Left lung (tissue), 10 donors: ENCODE results near the gene IWS1. TPM values are rescaled to one million over a fixed set of nuclear protein-coding genes. Genes with fewer than 3 reads are reported as not detected.

Experiments
- ATAC-seq: fragments of 200-7000 bp; cut with Tn5 transposase; one replicate; pipeline ENCODE4 v1.9.1; 2020; ENCODE audit warnings: moderate library complexity
- DNase-seq, 4 donors: peaks; one replicate each; pipeline ENCODE4 v3.0.0-alpha.2; 2013 to 2020
- H3K27ac ChIP-seq, 2 donors: fragments of 200-600 bp; sonication (generic) in 1 of 2; one replicate each; pipeline versions ENCODE4 v1.5.0 to v1.8.0; 2020 to 2021
- H3K27me3 ChIP-seq, 2 donors: fragments of 200-600 bp; sonication (generic) in 1 of 2; one replicate each; pipeline versions ENCODE4 v1.5.0 to v1.8.0; 2020 to 2021
- H3K36me3 ChIP-seq, 2 donors: fragments of 200-600 bp; sonication (generic) in 1 of 2; one replicate each; pipeline versions ENCODE4 v1.5.0 to v1.8.0; 2020 to 2021
- H3K4me1 ChIP-seq, 2 donors: fragments of 200-600 bp; one replicate each; pipeline ENCODE4 v1.8.0; 2021
- H3K4me3 ChIP-seq, 2 donors: fragments of 200-600 bp; sonication (generic) in 1 of 2; one replicate each; pipeline versions ENCODE4 v1.5.0 to v1.8.0; 2020 to 2021; ENCODE audit warnings: mild to moderate bottlenecking in 1 of 2
- H3K9me3 ChIP-seq, 2 donors: fragments of 200-600 bp; sonication (generic) in 1 of 2; one replicate each; pipeline versions ENCODE4 v1.5.0 to v1.8.0; 2020 to 2021
- intact Hi-C, 2 donors: fragments of 100-400 bp; cut with DNase I; formaldehyde crosslinking; loops; one replicate each; pipeline versions ENCODE4 v1.11.2 to v1.14.2; 2022
- polyA plus RNA-seq, 6 donors: library from polyadenylated mRNA; unstranded; fragments of 120-200 nt; gene quantifications; one replicate each; pipeline ENCODE4 v1.2.1, GENCODE V29; 2013; ENCODE audit not compliant: insufficient read length in 6 of 6
- total RNA-seq, 2 donors: library from RNA; stranded (reverse); fragmentation: NEBNext Ultra II Directional; extraction: Animal tissue kit (Norgen Biotek cat#: 25700); gene quantifications; one replicate each; pipeline ENCODE4 v1.2.1, GENCODE V29; 2021
- TF ChIP-seq, protein P1 (sequence below), 2 donors: fragments of 200-600 bp; sonication (generic) in 1 of 2; IDR thresholded peaks; one replicate each; pipeline versions ENCODE4 v1.5.0 to v1.8.0; 2021; ENCODE audit warnings: antibody characterized with exemption in 2 of 2
- donor health status: DM: no; HTN: yes; CAD: no.
- donor health status: DM: no; HTN: no; CAD: no.

Gene IWS1
- total and polyA plus RNA-seq, 8 donors = 37.2 to 72.9 (median 67.5) TPM

DNA sequence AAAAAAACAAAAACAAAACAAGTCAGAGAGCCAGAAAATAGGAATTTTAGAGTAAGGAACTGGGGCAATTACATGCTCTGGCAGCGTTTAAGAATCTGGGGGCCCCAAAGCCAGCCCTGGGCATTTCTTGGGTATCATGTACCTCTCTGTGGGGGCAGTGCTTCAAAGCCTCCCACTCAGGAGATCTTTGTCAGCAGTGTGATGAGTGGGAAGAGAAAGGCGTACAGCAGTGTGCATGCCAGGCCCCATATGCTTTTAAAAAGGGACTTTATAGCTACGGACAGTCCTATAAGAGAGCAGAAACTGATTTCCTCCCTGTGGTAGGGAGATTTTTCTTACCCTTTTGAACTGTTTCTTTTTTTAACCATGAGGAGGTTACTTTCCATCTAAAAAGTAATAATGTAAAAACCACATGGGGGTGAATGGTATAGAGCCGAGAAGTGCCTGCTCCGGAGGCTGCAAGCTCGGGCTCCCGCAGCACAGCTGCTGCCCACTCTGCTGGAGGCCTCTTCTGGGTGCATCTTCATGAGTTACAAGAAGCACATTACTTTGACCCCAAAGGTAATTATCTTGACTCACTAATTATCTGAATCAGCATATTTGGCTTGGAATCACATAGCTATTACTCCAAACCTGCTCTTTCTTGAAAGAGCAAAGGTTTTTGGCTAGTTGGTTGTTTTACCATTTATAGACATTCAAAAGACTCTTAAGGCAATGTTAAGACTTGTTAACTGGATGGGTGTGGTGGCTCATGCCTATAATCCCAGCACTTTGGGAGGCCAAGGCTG is 61.6 kb downstream of the IWS1 start:
- TF ChIP-seq, protein P1, sequence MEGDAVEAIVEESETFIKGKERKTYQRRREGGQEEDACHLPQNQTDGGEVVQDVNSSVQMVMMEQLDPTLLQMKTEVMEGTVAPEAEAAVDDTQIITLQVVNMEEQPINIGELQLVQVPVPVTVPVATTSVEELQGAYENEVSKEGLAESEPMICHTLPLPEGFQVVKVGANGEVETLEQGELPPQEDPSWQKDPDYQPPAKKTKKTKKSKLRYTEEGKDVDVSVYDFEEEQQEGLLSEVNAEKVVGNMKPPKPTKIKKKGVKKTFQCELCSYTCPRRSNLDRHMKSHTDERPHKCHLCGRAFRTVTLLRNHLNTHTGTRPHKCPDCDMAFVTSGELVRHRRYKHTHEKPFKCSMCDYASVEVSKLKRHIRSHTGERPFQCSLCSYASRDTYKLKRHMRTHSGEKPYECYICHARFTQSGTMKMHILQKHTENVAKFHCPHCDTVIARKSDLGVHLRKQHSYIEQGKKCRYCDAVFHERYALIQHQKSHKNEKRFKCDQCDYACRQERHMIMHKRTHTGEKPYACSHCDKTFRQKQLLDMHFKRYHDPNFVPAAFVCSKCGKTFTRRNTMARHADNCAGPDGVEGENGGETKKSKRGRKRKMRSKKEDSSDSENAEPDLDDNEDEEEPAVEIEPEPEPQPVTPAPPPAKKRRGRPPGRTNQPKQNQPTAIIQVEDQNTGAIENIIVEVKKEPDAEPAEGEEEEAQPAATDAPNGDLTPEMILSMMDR (IDR thresholded peaks at IDR 0.05) = no peak
- DNase-seq = no peak
- intact Hi-C loops = no loop called here

DNA sequence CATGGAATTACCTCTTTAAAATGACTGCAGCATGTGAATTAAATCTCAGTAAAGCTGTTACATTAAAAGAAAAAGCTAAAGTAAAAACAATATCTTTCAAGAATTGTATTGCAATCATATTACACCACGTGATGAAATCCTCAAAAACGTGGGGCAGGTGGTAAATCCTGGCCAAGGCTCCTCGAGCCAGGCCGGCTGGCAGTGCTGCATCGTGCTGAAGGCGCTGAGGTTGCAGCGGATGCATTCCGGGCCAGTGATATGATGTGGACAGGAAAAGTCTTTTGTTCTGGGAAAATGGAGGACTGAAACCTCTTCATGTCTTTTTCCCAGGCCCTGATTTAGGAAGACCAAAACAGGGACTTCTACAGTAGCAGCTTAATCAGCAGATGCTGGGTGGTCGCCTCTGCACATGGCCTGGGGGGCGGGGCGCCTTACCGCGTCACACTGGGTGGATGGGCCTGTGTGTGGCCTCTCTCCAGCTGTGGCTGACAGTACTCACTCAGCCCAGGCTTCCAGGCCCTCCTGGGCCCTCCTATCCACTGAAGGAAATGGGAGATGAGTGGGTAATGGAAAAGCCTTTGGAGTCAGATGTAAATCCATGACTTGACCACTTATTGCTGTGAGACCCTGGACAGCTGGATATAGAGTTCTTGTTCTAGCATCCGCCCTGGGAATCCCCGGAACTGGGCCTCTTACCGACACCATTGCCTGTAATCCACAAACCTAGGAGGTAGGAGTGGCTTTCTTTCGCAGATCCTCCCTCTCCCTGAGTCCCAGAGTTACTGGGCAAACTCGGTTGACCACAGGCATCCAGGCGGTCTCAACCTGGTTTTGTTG is 62.9 kb downstream of the IWS1 start:
- intact Hi-C loops = no loop called here
- H3K9me3 ChIP-seq = no peaks in the 10 kb centered on the region
- peak; percentile 15 for ATAC-seq
- no peak overlapping the region for H3K27ac ChIP-seq
- TF ChIP-seq, protein P1 (IDR thresholded peaks at IDR 0.05) = no peak
- peaks cover 0 to 24% of the 10 kb centered on the region in 2 donors for H3K36me3 ChIP-seq
- no peaks in the 10 kb centered on the region for H3K27me3 ChIP-seq
- no peaks in the 10 kb centered on the region for H3K4me1 ChIP-seq
- DNase-seq = peak in 2 of 4 donors; percentile 18 to 25
- H3K4me3 ChIP-seq = no peak overlapping the region

More for the DNA sequence above, 61.6 kb downstream of the IWS1 start:
- no peaks in the 10 kb centered on the region for H3K9me3 ChIP-seq
- H3K4me3 ChIP-seq = no peak overlapping the region
- no peaks in the 10 kb centered on the region for H3K27me3 ChIP-seq
- ATAC-seq = no peak
- no peak overlapping the region for H3K27ac ChIP-seq
- no peaks in the 10 kb centered on the region for H3K4me1 ChIP-seq
- peaks cover 0 to 37% of the 10 kb centered on the region in 2 donors for H3K36me3 ChIP-seq

DNA sequence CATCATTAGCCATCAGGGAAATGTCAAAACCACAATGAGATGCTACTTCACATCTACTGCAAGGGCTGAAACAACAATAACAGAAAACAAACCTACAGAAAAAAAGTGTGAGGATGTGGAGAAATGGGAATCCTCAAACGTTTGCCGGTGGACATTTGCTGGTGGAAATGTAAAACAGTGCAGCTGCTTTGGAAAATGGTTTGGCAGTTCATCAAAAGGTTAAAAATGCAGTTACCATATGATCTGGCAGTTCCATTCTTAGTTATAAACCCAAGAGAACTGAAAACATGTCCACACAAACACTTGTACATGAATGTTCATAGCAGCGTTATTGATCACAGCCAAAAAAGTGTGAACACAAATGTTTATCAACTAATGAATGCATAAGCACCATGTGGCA is 63.8 kb downstream of the IWS1 start:
- Histone ChIP-seq H3K4me3 (no peak overlapping the region), H3K4me1 (no peaks in the 10 kb centered on the region), H3K9me3 (no peaks in the 10 kb centered on the region), H3K36me3 (peaks cover 0 to 15% of the 10 kb centered on the region in 2 donors), H3K27ac (no peak overlapping the region), H3K27me3 (no peaks in the 10 kb centered on the region)
- intact Hi-C loops = no loop called here
- TF ChIP-seq, protein P1 (IDR thresholded peaks at IDR 0.05) = no peak
- DNase-seq (no peak), ATAC-seq (no peak)

DNA sequence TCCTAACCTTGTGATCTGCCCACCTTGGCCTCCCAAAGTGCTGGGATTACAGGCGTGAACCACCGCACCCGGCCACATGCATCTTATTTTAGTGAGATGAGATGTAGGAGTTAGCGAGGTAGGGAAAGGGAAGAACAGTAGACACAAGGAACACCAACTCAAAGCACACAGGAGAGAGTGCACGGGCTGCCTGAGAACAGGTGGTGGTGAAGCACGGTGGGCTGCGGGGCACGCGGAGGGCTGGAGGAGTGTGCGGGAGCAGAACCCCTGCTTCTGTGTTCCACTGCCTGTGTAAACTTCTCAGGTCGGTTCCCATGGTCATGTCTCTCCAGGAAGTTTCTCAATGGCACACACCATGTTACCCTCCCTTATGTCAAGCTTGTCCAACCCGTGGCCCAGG is 69.3 kb downstream of the IWS1 start:
- no peak overlapping the region for H3K4me3 ChIP-seq
- H3K9me3 ChIP-seq = no peaks in the 10 kb centered on the region
- TF ChIP-seq, protein P1 (IDR thresholded peaks at IDR 0.05) = no peak
- H3K27ac ChIP-seq = no peak overlapping the region
- ATAC-seq (no peak), DNase-seq (peak in 1 of 4 donors; percentile 43)
- intact Hi-C loops = no loop called here
- H3K36me3 ChIP-seq = peaks cover 0 to 4% of the 10 kb centered on the region in 2 donors
- H3K4me1 ChIP-seq = no peaks in the 10 kb centered on the region
- H3K27me3 ChIP-seq = no peaks in the 10 kb centered on the region
